ENCODE data around the gene PRRC2A.
"Not testable (repeated sequence)": the region's sequence is repeated elsewhere in the genome, so short reads cannot be mapped to it uniquely, and the experiment has no call there.

Gene PRRC2A

DNA sequence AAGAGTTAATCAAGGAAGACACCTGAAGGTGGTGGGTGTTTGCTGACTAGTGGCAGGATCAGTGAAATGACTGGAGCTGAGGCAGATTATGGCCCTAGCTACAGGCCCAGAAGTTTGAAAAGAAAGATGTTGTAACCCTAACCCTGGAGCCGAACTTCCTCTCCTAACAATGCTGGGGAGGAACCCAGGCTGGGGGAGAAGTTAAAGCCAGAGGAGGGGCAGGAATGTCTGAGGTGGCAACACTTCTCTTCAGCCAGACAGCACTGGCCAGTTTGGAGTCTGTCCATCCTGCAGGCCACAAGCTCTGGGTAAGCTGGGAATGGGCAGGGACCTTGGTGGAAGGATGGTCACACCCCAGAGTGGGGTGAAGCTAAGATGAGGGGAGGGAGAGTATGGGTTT lies 34.5 kb upstream of the PRRC2A start, which contains the start of gene LST1:
TSS of gene LST1 (plus strand) at position 270 of the 400 bp plus-strand sequence. CDS start 1,023 bp downstream, outside the sequence.
- no peak for DNase-seq

DNA sequence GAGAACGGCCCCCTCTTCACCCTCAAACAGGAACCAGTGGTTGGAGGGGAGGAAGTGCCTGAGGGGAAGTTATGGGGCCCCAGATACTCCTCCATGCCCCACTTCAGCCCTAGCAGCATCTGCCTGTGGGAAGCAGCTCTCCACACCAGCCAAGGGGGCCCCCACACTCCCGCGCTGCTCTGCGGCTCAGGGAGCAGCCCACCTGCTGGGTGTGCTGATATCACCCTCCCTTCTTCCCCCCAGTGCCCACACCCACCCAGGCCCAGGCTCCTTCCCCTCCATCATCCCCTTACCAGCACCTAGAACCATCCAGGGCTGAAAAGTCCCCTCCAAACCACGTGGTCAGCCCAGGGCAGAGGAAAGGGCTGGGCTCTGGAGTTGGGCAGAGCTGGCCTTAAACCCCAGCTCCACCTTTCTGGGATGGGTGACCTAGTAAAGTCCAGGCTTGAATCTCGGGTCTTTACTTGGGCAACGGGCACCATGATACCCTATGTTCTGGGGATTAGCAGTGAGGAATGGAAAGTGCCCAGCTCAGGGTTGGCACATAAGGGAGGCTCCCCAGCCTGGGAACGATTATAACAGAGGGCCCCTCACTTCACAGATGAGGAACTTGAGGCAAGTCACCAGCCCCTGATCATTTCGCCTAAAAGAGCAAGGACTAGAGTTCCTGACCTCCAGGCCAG lies 33.8 kb upstream of the PRRC2A start:
- DNase-seq: no peak

DNA sequence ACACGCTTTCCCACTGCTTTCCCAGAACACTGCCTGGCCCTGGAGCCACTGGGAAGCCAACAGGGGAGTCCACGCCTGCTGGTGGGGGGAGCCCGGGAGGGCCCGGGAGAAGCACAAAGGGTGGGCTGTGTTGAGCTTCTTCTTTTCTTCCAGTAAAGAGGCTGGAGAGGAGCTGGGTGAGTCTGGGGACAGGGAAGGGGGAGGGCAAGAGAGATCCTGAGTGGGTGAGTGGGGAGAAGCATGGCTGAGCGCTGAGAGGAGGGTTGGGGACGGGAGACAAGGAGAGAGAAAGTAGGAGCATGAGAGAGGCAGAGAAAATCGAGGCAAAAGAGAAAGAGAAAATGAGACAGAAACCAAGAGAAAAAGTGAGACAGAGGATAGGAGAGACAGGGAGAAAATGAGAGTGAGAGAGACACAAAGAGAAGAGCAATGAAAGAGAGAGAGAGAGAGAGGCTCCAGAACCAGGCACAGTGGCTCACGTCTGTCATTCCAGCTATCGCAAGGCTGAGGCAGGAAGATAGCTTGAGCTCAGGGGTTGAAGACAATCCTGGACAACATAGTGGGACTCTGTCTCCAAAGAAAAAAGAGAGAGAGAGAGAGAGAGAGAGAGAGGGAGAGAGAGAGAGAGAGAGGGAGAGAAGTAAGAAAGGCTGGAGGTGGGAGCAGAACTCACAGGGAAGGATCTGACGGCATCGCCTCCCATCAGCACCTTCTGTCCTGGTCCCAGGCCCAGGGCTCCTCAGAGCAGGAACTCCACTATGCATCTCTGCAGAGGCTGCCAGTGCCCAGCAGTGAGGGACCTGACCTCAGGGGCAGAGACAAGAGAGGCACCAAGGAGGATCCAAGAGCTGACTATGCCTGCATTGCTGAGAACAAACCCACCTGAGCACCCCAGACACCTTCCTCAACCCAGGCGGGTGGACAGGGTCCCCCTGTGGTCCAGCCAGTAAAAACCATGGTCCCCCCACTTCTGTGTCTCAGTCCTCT lies 32.4 kb upstream of the PRRC2A start:
- no peak for DNase-seq

DNA sequence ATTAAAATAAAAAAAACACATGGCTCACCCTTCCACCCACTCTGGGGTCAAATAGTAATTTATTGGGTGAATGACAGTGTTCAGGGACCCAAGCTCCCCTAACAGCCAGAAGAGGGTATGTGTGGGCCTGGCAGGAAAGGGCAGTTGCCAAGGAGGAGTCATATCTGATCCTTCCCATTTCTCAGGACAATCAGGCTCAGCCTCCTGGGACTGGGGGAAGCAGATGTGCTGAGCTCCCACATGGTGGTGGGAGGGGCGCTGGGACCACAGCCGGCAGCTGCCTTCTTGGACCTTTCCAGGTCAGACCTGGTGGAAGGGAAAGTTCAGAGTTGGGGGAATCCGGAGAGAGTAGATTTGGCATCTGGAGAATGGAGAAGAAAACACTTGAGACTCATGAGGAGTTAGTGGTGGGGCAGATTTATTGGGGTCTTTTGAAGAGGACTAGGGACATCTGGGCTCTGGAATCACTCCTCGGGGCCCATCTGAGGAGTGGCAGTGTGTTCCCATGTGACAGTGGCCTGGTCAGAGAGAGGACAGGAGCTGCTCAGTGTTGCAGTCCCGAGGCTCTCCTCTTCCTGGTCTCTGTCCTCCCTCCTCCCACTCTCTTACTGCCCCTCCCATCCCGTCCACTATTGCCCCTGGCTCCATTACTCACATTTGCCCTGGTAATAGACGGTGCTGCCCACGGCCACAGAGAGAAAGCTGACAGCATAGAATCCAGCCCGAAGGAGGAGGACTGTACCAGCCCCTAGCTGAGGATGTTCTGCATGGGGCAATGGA lies 31.5 kb upstream of the PRRC2A start:
- DNase-seq: no peak

DNA sequence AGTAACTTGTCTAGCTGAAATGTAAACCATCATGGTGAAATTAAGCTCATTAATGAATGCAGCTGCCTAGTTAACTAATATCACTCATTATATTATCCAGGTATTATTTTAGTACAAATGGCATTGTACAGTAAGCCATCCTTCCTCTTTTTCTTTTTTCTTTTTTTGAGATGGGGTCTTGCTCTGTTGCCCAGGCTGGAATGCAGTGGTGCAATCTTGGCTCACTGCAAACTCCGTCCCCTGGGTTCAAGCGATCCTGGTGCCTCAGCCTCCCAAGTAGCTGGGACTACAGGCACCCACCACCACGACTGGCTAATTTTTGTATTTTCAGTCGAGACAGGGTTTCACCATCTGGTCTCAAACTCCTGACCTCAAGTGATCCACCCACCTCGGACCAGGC lies 29.8 kb upstream of the PRRC2A start:
- not testable (repeated sequence) for DNase-seq

DNA sequence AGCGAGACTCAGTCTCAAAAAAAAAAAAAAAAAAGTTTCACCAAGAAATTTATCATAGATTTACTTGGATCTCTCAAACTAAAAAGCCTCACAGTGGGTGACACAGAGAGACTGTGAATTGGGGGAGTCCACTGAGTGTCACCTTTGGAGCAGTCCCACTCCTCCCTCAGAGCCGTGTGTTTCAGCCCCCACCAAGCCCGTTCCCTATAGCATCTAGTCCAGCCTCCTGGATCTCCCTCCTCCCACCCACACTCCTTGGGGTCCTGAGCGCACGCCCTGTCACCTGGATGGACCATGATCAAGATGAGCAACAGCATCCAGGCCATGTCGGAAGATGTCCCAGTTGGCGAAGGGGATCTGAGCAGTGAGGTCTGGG lies 28.1 kb upstream of the PRRC2A start:
- no peak for DNase-seq

DNA sequence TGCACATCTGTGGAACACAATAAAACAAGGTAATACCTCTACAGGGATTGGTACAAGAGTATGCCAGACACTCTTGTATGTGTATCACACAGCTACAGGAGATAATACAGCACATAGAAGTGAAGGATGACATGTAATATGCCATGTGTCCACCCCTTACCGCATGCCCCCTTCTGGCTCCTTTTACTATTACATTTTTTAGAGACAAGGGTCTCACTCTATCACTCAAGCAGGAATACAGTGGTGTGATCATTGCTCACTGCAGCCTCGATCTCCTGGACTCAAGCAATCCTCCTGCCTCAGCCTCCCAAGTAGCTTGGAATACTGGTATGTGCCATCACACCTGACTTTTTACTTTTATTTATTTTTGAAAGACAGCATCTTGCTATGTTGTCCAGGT lies 23.5 kb upstream of the PRRC2A start:
- DNase-seq: no peak

DNA sequence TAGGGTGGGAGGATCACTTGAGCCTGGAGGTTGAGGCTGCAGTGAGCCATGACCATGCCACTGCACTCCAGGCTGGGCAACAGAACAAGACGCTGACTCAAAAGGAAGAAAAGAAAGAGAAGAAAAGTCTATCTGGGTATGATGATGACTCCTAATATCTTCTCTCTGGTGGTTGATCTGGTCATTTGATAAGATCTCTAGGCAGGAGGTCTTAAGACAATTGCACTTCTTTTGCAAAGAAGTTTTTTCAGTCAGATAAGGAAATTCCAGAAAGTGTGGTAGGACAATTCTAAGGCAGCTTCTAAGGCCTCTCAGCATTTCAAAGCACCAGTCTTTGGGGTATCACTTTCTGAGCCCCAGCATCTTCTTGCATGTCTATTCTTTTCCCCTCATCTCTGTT lies 13.2 kb upstream of the PRRC2A start:
- no peak for DNase-seq

DNA sequence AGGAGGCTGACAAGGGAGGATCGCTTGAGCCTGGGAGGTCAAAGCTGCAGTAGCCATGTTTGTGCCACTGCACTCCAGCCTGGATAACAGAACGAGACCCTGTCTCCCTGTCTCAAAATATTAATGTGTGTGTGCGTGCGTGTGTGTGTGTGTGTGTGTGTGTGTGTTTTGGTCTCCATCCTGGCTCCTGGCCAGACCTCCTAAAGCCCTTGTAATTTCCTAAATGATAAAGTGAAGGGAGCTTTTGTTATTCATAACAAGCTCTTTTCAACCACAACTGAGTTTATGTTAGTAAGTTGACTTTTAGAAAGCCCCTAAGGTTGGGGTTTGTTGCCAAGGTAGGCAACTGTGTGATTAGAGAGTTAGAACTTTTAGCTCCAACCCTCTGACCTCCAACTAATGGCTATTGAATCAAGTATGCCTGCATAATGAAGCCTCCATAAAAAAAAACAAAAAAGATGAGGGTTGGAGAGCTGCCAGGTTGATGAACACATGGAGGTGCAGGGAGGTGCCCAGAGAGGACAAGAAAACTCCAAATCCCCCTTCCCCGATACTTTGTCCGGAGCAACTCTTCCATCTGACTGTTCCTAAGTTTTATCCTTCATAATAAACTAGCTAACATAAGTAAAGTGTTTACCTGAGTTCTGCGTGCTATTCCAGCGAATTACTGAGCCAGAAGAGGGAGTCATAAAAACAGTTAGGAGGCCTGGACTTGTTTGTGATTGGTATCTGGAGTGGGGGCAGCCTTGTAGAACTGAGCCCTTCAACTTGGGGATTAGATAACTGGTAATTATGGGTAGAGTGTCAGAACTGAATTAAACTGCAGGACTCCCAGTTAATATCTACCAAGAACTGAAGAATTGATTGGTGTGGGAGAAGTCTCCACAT lies 10.8 kb upstream of the PRRC2A start:
- no peak for DNase-seq

DNA sequence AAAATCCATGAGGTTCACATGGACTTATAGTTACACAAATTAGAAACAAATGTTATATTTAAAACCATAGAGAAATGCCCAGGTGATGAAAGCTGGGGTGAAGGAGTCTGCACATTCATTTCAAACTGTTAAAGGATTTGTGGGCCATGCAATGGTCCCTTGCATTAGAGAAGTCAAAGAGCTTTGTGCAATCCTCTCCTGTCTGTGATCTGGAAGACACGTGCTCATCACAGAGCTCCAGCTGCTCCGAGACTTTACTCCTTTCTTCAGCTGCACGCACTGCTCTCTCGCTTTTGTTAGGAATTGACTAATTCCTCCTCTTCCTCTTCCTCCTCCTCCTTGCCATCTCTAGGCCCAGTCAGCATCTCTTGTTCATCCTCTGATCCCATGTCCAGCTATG lies 9.5 kb upstream of the PRRC2A start:
- DNase-seq: no peak

DNA sequence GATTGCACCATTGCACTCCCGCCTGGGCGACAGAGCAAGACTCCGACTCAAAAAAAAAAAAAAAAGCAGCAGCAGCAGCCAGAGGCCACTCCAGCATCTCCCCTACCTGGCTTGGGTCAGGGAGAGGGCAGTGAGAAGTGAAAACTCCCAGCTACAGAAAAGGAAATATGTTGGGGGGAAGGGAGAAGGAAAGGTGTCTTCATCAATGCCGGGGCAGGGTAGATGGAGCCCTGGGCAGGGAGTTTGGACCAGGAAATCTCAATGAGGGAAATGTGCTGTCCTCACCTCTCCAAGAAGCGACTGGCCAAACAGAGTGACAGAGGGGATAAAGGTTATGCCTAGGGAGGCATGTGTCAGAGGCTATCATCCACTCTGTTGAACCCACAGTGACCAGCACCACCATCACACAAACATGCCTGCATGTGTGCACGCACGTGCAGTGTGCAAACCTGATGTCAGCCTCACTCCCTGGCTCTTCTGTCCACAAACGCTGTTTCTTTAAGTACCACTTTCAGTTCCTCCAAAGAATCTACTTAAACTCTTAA lies 6.4 kb upstream of the PRRC2A start:
- DNase-seq: no peak

DNA sequence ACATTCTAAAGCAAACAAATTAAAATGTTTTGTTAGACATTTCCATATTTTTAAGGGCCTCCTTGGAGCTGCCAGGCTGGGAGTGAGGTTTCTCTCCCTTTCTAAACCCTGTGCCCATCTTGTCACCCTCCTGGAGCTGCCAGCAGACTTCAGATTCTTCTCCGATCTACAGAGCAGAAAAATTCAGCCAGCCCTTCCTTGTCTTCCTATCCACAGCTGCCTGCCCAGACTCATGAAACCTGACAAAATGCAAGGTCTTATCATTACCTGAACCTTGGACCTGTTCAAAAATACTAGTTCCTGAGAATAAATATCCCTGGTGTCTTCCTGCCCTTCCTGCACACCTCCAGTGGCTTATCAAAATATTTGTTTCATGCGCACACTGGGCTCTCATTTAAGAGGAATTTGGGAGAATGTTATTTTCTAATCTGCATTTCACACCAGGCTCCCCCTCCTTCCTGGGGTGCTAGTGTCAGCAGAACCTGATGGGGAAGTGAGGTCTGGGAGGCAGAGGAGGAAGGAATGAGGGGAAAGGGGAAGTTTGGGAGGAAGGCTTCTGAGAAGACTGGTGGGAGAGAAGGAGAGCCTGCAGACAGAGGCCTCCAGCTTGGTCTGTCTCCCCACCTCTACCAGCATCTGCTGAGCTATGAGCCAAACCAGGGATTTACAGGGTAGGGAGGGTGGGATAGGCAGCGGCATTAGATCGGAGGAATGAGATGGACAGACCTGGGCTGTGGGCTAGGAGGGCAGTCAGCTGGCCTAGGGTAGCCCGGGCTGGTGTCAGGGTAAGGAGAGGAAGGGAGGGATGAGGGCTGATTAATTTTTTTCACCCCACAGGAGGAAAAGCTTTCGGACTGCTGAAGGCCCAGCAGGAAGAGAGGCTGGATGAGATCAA lies 5.6 kb upstream of the PRRC2A start, which contains the start of gene AIF1:
TSS of gene AIF1 (plus strand) at position 551 of the 895 bp plus-strand sequence. CDS start at position 647, 96 bp downstream.
- DNase-seq: no peak

DNA sequence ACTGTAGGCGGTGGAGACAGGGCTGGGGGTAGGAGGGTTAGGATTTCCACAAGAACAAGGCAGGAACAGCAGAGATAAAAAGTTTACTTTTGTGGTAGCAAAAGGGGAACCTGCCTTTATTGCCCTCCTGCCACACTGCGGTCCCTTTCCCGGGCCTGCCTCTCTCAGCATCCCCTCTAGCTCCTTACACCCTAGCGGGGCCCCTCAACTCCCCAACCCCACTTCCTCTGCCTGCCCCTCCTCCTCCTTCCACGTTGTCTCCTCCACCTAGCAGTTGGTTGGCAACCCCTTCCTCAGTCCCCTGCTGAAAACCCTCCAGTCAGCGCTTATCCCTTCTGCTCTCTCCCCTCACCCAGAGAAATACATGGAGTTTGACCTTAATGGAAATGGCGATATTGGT lies 4.8 kb upstream of the PRRC2A start:
- no peak for DNase-seq

DNA sequence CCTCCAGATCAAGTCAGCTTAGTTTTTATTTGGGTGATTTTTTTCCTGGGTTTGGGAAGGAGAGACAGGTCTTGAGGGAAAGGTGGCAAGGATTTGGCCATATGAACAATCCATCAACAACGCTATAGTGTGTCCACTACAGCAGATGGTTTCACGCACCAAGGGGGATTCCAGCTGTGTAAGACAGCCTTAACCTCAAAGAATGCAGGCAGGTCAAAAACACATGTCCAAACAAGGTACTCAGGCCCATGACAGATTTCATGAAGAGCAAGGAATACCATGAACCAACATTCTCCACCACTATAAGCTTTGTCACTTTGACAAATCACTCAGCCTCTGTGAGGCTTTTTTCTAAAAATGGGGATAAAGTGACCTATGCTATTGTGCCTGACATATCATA lies 3.5 kb upstream of the PRRC2A start:
- DNase-seq: no peak

DNA sequence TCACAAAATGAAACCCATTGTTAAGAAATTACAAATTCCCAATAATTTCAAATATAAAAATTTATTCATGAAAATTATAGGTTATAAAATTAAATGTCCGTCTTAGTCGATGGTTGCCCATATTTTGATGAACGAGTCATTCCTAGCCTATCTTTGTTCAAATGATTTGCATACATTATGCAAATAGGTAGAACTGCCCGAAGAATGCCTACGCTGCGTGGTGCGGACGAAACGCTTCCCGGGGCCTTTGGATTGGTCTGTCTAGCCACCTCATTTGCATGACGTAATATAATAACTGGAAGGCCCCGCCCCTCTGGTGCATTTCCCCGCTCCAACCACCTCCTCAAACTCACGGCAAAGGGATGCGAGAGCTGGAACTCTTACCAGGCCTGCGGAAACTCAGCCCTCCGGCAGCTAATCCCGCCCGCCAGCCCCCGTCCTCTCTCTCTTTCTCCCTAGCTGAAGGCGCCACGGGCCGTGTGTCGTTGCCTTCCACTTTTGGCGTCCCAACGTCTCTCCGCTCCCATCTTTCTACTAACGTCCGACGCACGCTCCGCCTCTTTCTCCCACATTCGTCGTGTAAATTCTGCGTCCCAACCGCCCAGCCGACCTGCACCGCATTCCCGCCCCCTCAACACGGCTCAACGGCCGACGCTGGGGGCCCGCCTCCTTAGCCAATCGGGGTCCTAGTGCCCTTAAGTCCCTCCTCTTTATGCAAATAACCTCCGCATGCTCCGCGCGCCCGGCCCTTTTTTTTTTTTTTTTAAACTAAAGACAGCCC lies 520 bp upstream of the PRRC2A start:
- DNase-seq: peak; percentile 92

DNA sequence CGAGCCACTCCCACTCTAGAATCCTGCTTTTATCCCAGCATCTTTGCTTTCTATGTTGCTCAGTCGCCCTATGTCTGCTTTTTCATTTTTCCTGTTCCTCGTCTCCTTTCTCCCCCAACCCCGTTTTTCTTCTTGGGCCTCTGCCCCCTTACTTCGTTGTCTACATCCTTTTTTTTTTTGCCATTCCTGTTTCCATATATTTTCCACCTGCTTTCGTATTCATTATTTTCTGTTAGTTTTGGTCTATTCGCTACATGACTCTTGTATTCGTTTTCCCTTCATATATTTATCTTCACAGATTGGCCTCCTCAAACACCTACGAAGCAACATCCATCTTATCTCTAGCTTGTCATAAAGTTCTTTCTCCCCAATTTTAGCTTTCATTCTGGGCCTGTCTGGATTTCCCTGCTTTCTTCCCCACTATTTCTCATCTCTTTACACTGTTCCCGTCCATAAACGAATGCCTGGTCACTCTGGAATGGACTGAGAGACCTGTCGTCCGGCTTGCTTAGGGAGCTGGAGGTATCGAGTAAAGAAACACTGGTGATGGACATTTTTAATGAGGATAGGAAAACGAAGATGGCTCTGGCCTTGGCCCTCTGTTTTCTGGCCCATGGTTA lies 915 bp downstream of the PRRC2A start:
- no peak for DNase-seq

DNA sequence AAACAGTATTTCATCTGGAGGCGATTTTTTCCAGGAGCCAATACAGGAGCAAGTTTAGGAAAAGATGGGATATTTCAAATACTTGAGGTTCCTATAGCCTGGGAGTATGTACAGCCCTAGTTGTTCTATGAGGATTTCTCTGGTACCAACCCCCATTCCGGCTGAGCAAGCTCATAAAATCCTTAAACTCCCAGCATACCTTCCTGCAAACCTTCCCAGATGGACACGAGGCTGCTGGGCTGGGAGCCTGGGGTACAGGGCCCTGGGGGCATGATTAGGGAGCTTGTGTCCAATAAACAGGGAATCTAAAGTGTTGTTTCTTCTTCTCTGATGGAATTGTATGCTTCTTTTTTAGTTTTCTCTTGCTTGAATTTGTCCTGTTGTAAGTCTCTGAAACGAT lies 1.5 kb downstream of the PRRC2A start:
- DNase-seq: no peak

DNA sequence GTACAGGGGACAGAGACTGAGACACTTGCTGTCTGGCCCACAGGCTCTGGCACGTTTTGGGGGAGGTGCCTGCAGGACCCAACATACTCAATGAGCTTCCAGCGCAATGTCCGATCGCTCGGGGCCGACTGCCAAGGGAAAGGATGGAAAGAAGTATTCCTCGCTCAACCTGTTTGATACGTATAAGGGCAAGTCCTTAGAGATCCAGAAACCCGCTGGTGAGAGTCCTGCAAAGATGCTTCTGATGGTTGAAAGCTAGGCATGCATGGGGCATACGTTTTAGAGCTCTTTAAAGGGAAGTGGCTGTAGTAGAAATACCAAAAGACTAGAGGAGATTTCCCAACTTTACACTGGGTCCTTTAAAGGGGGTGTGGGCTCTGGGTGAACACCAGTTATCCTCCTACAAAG lies 2.2 kb downstream of the PRRC2A start:
- no peak for DNase-seq

DNA sequence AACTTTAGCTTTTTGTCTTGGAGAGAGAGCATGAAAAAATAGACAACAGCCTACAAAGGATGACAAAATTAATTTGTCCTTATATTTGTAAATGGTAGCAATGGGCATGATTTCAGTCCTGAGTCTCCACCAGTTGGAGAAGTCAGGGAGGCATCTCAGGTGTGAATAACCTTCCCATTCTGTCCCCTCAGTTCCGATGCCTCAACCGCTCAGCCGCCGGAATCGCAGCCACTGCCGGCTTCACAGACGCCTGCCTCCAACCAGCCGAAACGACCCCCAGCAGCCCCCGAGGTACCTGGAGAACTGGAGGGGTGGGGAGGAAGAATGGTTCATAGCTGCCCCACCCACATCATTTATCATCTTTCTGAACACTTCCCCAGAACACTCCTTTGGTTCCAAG lies 3.6 kb downstream of the PRRC2A start:
- DNase-seq: no peak
